COLO668 (cell line): Measurements from ENCODE around the gene CBY3.
A peak's percentile ranks its signal among the peaks of the same experiment; 100 is the strongest.
"Not testable (repeated sequence)": the region's sequence is repeated elsewhere in the genome, so short reads cannot be mapped to it uniquely, and the experiment has no call there.

ENCODE experiments used
- DNase-seq: peaks from one replicate; lab custom pipeline; 2025; ENCODE audit not compliant: unreplicated experiment; lab: John Stamatoyannopoulos, UW

Gene CBY3

DNA sequence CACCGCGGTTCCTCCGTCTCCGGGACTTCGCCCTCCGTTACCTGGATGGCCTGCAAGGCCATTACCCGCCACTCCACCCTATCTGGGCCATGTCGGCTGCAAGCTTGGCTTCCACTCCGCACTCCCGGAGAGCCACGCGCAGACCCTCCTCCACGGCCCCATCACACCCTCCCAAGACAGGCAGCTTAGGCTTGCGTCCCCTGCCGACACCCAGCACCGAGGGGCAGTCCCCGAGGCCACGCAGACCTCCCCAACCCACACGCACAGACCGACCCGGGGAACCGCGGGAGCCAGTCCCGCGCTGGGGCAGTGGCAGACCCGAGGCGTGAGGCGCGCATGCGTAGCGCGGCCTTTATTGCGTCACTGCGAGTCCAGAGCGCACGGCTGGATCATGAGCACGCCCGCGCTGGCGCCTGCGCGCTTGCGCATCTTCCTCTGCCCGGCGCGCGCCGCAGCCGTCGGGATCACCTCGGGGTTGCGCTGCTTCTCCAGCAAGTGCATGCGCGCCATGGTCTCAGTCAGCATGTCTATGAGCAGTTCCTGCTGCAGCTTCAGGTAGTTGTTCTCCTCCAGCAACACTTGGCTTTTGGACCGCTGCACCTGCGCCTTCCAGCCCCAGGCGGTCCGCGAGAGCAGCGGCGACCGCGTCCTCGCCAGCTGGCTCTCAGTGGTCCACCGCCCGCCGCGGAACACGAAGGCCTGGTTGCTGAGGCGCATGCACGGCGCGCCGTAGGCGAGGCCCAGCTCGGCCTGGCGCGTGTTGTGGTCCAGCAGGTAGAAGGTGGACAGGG is 2.4 kb downstream of the CBY3 start:
- DNase-seq = peak; percentile 95

- DNase-seq = peak; percentile 6
Measured at GRCh38 chr5:179668391-179668790, 12.4 kb downstream of the CBY3 start.

GRCh38 chr5:179661647-179662046 is 19.2 kb downstream of the CBY3 start:
- DNase-seq = not testable (repeated sequence)

GRCh38 chr5:179658179-179658856 is 22.5 kb downstream of the CBY3 start:
- peak; percentile 5 for DNase-seq

DNA sequence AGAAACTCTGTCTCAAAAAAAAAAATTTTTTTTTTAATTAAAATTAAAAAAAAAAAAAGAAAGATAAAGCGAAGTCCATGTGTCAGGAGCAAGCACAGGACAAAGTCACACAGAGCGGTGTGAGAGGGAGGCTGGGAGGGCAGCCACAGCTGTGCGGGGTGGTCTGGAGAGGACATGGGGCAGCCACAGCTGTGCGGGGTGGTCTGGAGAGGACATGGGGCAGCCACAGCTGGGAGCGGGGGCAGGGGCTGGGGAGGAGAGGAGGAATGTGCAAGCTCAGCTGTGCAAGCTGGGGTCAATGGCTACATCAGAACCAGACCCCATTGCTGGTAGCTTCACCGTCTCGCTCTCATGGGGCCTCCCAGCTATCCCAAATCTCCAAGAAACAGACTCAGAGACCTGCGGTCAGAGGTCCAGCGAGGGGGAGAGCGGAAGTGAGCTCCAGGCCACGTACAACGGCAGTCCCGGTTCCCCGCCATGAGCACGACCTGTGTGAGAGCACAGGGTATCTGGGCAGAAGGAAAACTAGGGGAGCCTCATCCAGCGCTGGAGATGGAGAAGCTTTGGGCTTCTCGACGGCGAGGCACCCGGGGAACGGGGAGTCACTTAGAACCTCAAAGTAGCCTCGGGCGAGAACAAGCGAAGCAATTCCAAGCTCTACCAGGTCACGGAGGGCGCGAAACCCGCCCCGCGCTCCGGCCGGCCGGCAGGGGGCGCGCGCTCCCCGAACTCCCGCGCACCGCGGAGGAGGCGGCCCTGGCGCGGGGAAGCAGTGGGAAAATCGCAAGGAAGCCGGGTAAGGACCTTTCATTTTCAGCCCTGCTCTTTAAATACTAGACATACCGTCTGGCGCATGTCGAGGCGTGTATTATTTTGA is 23.3 kb downstream of the CBY3 start:
- DNase-seq = not testable (repeated sequence)

GRCh38 chr5:179653135-179653534 is 27.7 kb downstream of the CBY3 start:
- not testable (repeated sequence) for DNase-seq

DNA sequence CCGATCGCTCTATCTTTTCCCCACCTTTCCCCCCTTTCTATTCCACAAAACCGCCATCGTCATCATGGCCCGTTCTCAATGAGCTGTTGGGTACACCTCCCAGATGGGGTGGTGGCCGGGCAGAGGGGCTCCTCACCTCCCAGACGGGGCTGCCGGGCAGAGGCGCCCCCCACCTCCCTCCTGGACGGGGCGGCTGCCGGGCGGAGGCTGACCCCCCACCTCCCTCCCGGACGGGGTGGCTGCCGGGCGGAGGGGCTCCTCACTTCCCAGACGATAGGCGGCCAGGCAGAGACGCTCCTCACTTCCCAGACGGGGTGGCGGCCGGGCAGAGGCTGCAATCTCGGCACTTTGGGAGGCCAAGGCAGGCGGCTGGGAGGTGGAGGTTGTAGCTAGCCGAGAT is 30.6 kb downstream of the CBY3 start:
- DNase-seq = not testable (repeated sequence)

GRCh38 chr5:179649166-179649703 is 31.6 kb downstream of the CBY3 start:
- not testable (repeated sequence) for DNase-seq

DNA sequence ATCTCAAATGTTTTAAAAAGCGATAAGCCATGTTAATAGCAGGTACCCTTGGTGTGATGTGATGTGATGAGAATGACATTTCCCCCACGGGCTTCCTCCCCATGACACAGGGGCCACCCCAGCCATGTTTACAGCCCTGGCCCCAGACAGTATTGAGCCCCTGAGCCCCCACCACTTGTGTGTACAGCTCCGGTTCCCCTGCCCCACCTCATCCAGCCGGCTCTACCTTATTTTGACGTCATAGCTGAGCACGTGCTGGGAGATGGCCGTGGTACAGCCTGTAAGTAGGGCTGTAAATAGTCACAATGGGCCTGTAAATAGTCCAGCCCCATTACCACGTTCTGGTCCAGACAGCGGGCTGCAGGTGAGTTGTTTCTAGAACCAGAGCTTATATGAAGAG is 32.4 kb downstream of the CBY3 start:
- DNase-seq = no peak

GRCh38 chr5:179644766-179645165 is 36.1 kb downstream of the CBY3 start:
- not testable (repeated sequence) for DNase-seq

DNA sequence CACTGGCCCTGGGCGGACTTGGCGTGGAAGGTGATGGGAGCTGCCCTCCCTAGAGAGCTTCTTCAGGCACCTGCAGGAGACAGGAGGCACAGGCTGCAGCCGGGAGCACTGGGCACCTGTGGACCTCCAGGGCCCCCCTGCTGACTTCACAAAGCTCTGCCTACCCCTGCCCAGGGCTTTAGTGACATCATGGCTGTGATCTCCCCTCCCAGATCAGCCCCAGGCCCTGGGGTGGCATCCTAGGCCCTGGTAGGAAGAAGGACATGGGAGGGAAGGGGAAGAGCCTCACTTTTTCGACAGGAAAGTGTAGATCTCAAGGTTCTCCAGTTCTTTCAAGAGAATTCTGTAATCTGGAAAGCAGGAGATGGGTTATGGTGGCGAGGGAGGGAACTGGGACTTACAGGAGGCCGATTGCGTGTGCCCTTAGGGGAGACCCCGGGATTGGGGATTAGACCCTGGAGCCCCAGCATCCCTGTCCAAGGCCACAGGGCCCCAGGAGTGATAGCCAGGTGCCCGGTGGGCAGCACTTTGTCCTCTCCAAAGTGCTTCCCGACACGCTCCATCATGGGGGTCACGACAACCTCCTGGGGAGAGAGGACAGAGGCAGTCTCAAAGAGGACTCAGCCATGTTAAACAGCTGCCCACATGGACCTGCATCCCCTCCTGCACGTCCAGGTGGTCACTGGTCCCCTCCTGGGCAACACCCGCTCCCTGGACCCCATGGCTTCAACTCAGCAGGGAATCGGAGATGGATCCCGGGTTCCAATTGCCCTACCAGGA is 37.5 kb downstream of the CBY3 start:
- DNase-seq = not testable (repeated sequence)

GRCh38 chr5:179642626-179643025 is 38.2 kb downstream of the CBY3 start:
- not testable (repeated sequence) for DNase-seq

DNA sequence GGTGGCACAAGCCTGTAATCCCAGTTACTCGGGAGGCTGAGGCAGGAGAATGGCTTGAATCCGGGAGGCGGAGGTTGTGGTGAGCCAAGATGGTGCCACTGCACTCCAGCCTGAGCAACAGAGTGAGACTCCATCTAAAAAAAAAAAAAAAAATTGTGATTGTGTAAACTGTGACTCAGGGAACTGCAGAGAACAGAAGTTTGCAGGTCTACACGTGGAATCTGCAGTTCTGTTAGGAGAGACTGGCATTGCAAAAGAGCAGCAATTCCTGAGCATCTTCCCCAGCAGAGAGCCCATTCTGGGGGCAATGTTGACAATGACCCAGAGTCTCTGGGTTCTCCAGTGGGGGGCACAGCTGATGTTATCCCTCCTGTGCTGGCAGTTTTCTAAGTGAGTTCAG is 39.1 kb downstream of the CBY3 start:
- DNase-seq = not testable (repeated sequence)

DNA sequence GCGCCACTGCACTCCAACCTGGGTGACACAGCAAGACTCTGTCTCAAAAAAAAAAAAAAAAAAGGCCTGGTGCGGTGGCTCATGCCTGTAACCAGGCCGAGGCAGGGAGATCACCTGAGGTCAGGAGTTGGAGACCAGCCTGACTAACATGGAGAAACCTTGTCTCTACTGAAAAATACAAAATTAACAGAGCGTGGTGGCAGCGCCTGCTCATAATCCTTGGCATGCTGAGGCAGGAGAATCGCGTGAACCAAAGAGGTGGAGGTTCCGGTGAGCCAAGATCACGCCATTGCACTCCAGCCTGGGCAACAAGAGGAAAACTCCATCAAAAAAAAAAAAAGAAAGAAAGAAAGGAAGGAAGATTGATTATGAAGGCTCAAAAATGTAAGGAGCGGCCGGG is 41.5 kb downstream of the CBY3 start:
- DNase-seq = not testable (repeated sequence)

DNA sequence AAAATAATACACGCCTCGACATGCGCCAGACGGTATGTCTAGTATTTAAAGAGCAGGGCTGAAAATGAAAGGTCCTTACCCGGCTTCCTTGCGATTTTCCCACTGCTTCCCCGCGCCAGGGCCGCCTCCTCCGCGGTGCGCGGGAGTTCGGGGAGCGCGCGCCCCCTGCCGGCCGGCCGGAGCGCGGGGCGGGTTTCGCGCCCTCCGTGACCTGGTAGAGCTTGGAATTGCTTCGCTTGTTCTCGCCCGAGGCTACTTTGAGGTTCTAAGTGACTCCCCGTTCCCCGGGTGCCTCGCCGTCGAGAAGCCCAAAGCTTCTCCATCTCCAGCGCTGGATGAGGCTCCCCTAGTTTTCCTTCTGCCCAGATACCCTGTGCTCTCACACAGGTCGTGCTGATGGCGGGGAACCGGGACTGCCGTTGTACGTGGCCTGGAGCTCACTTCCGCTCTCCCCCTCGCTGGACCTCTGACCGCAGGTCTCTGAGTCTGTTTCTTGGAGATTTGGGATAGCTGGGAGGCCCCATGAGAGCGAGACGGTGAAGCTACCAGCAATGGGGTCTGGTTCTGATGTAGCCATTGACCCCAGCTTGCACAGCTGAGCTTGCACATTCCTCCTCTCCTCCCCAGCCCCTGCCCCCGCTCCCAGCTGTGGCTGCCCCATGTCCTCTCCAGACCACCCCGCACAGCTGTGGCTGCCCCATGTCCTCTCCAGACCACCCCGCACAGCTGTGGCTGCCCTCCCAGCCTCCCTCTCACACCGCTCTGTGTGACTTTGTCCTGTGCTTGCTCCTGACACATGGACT is 46.3 kb downstream of the CBY3 start:
- not testable (repeated sequence) for DNase-seq

DNA sequence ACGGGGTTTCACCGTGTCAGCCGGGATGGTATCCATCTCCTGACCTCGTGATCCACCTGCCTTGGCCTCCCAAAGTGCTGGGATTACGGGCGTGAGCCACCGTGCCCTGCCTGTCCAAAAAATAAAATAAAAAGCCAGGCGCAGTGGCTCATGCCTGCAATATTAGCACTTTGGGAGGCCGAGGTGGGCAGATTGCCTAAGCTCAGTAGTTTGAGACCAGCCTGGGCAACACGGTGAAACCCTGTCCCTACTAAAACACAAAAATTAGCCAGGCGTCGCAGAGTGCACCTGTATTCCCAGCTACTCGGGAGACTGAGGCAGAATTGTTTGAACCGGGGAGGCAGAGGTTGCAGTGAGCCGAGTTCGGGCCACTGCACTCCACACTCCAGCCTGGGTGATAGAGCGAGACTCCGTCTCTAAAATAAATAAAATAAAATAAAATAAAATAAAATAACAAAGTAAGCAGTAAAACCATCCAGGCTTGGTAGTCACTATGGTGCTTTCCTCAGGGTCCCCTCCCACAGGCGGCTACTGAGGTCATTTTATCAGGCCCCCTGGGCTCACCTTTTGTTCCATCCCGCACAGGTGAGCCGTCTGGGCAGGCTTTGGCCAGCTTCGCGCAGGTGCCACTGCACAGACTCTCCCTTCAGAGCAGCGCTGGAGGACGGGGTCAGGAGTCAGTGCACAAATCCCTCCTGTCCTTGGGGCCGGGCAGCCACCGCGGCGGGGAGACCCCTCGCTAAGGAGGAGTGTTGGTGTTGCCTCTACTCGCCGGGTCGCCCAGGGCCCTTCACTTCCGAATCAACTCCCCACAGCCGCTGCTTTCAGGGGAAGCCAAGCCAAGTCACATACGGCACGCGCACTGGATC is 47.1 kb downstream of the CBY3 start:
- not testable (repeated sequence) for DNase-seq
